Stimulated activated CD8-positive, alpha-beta memory T cell treated with anti-CD3 and anti-CD28 coated beads, Interleukin-7, amount 100 ng/mL, for 48 hours (primary cell): Measurements from ENCODE around the gene SPATA18.
"Not testable (repeated sequence)": the region's sequence is repeated elsewhere in the genome, so short reads cannot be mapped to it uniquely, and the experiment has no call there.

Experiments used
- DNase-seq, 2 donors: peaks; one replicate each; pipeline ENCODE4 v3.0.0-alpha.2; 2020; ENCODE audit warnings: low read depth in 1 of 2; ENCODE audit errors: extremely low read depth in 1 of 2

The SPATA18 gene

DNA sequence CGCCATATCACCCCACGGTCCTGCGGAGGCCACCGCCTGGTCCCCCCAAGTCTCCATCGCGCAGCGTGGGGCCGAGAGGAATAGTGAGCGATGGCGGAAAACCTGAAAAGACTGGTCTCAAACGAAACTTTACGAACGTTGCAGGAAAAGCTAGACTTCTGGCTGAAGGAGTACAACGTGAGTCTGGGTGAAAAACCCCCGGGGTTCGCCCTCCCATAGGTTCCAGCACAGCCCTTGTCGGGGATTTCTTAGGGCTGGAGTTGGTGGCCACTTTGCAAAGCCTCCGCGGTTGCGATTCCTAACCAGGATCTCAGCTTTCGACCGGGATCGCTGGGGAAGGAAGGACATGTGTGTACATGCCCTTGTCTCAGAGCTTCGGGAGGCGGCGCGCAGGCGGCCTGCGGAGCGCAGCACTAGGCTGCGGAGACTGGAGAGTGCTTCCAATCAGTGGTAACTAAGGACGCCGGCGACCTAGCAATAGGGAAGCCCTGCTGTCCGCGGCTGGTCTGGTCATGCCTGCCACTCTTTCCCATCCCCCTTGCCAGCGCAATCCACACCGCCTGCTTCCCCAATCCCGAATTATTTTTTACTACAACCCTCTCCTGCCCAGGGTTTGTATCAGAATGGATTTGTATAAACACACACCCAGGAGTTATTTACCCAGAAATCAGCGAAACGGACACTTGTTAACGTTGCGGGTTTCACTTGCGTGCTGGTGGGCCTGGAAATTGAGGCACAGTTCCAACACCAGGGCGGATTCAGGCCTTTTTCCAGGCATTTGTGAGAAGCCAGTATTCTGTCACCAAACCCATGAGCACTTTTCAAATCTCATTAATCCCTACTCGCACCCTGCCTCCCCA, 741 bp downstream of the SPATA18 start:
- DNase-seq = no peak

DNA sequence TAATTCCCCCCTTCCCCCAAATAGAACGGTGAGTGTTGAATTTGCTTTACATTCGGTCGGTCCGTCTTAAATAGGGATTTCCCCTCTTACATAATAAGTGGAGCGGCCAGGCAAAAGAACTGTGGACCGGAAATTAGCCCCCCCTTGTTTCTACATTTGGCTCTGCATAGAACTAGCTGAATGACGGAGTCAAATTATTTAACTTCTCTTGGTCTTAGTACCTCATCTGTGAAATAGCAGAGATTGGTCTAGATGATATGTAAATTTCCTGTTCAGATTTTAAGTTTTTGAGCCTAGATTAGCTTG, 1.3 kb downstream of the SPATA18 start:
- no peak for DNase-seq

DNA sequence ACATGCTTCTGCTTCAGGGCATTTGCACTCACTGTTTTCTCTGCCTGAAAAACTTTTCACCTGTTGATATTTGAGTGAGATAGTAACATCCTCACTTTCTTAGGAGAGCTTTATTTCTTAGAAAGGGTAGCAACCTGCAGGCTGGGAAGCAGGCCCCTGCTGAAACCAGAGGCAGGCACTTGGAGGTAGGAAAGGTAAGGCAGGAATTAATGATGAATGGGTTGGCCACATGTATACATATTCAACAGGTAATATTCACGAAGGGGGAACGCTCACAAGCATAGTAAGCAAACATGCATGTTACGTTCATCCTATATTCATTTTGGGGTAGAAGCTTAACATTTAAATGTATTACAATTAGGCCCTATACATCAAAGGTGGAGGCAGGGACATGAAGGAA, 3.1 kb downstream of the SPATA18 start:
- no peak for DNase-seq

DNA sequence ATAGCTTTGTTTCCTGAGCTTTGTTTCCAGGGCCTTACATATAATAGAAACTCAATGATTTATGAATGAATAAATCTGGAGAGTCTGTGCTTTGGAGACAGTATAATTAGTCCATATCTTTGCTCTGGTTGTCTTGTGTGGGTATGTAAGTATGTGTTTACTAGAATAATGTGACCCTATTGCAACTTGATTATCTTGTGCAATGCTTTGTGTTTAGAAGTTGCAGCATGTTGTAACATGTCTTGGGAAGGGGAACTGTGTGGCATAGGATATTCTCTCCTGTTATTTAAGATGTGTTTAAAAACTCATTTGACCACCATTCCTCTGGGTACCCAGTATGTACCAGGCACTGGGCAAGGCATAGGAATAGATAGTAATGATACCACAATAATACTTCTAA, 6.1 kb downstream of the SPATA18 start:
- DNase-seq = no peak

DNA sequence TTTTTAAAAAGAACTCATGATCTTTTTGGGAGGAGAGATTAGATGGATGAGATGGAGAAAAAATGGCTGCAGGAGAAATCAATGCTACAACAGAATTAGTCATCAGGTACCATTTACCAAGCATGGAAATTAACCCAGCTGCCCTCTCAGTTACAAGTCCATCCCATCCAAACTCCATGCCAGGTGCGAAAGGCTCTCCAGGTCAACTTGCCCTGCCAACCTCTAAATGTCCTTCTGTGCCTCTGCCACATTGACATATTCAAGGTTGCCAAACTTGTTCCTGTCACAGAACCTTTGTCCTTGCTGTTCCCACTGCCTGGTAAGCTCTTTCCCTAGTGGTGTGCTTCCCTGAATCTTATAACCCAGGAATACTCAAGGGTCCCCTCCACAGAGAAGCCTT, 7.2 kb downstream of the SPATA18 start:
- no peak for DNase-seq

DNA sequence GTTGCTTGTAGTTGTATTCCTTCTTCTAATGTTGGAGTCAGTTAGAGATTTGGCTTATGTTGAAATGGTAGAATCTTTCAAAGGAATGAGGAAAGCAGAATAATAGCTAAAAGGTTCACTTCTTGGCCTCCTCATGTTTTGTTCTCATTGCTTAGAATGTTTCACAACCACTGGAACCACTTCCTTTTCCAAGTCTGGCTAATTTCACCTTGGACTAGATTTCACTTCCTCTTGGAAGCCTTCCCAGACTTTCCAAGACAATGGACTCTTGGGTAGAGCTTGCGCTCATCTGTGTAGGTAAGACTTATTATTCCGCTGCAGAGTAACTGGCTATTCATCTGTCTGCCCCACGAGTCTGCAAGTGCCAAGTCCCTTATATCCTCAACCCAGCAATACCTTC, 8.3 kb downstream of the SPATA18 start:
- no peak for DNase-seq

DNA sequence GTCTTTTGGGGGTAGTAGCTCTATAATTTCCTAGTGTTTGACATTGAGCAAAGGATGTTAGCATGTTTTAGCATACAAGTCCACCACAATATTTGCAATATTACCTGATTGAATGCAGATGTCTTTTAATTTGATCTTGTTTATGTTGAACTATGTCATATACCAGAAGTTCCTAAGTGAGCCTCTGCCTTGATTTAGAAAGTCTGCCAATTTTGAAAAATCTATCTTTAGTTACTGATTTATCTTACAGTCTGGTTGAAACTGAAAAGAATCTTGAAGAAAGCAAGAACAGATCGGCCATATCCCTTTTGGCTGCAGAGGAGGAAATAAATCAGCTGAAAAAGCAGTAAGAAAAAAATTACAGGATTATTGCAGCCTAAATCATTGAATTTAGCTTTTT, 18.5 kb downstream of the SPATA18 start:
- no peak for DNase-seq

DNA sequence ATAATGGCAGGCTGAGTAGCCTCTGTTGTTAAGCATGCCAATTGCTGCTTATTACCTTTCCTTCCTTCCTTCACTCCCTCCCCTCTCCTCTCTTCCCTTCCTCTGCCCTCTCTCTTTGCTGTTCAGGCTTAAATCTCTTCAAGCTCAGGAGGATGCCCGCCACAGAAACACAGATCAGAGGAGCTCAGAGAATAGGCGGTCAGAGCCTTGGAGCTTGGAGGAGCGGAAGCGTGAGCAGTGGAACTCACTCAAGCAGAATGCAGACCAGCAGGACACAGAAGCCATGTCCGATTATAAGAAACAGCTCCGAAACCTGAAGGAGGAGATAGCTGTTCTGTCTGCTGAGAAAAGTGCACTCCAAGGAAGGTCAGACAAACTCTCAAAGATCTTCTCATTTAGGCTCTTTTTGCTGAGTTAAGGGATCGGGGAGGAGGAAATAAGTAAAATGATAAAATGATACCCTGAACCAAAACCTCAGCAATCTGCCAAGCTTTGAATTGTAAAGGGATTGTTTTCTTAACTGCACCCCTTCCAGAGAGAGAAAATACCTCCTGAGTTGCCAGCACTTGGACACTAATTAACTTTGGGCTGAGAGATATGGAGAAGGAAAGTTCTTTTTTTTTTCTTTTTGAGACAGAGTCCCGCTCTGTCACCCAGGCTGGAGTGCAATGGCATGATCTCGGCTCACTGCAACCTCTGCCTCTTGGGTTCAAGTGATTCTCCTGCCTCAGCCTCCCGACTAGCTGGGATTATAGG, 20.9 kb downstream of the SPATA18 start:
- no peak for DNase-seq

DNA sequence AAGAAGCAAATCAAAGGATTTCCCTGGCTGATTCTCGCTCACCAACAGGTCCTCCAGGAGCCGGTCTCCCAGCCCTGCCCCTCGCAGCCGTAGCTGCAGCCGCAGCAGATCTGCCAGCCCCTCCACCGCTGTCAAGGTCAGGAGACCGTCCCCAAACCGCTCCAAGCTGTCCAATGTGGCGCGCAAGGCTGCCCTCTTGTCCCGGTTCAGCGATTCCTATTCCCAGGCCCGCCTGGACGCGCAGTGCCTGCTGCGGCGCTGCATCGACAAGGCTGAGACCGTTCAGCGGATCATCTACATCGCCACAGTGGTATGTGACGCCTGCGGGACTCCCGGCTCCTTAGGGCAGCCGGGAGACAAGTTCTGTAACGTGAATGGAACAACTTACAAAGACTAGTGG, 25.6 kb downstream of the SPATA18 start:
- no peak for DNase-seq

DNA sequence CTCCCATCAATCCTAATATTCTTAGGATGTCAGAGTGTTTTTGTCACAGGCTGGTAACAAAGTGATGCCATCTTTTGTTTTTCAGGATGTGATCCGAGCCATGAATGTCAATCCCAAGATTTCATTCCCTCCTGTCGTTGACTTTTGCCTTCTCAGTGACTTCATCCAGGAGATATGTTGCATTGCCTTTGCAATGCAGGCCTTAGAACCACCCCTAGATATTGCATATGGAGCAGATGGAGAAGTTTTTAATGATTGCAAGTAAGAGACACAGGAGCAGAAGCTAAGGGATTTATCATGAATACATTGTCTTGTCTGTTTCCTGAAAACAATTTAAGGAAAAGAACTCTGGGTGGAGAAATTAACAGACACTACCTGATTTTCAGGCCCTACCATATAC, 28.6 kb downstream of the SPATA18 start:
- DNase-seq = no peak

DNA sequence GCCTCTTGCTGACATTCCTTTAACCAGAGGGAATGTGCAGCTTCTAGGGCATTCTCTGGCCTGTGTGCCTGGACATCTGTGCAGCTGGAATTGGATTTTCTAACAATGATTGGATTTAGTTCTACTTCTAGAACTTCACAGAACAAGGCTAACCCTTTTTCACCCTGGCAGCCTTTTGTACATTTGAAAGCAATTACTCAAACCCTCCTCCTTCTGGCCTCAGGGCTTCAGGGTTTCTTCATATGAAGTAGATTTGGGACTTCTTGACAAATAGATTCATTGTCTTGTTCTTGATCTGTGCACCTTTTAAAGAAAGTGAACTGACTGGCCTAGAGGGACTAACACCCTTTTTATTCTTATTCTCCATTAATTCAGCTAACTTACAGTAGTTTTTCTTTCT, 30.1 kb downstream of the SPATA18 start:
- DNase-seq = no peak

DNA sequence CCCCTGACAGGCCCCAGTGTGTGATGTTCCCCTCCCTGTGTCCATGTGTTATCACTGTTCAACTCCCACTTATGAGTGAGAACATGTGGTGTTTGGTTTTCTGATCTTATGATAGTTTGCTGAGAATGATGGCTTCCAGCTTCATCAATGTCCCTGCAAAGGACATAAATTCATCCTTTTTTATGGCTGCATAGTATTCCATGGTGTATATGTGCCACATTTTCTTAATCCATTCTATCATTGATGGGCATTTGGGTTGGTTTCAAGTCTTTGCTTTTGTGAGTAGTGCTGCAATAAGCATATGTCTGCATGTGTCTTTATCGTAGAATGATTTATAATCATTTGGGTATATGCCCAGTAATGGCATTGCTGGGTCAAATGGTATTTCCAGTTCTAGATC, 35.3 kb downstream of the SPATA18 start:
- not testable (repeated sequence) for DNase-seq

DNA sequence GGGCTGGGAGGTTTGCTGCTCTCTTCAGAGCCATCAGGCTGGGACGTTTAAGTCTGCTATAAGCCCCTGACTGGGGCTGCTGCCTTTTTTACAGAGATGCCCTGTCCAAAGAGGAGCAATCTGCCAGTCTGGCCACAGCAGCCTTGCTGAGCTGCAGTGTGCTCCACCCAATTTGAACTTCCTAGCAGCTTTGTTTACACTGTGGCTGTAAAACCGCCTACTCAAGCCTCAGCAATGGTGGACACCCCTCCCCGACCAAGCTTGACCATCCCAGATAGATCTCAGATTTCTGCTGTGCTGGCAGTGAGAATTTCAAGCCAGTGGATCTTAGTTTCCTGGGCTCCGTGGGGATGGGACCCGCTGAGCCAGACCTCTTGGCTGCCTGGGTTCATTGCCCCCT, 40.7 kb downstream of the SPATA18 start:
- no peak for DNase-seq

DNA sequence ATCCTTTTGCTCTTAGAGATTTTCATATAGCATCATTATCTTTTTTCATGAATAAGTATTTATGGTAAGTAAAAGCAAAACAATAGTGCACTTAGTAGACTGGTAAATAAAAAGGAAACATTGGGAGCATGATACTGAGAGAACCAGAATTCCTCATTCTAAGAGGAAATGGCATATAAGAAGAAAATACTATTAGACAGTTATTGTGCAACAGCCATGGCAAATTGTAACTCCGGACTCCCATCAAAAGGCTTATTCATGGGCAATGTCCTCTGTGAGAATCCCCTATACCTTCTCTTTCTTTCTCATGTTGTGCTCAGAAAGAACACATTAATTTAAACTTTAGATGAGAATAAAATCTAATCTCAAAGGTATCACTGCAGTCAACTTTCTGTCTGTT, 42.4 kb downstream of the SPATA18 start:
- DNase-seq = no peak

DNA sequence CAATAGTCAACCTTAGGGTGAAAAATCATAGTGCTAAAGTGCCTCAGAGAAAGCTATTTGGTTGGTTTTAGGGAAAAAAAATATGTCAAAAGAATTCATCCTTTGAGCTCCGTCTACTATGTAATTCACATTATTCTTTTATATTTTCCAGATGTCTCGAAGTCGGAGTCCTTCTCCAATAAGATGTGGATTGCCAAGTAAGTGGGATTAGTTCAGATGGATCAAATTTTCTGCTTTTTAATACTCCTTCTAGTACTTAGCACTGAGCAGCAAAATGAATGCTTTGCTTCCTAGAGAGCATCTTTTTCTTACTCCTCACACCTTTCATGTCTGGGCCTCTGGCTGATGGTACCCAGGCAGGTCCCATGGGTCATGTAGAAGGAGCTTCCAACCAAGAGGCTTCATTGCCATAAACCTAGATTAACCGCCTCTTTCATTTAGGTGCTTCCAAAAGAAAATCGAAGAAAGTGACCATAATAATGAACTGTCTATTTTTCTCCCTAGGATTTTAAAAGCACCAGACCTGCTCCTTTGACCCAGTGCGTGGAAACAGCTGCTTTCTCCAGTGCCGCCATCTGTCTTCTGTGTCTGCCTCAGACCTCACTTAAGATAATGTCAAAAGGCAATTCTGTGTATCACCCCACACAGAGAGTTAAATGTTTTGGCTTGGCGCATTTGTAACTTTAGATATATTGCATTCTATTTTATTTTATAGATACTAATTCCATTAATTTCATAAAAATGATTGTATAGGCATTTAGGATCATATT, 43.5 kb downstream of the SPATA18 start:
- no peak for DNase-seq

DNA sequence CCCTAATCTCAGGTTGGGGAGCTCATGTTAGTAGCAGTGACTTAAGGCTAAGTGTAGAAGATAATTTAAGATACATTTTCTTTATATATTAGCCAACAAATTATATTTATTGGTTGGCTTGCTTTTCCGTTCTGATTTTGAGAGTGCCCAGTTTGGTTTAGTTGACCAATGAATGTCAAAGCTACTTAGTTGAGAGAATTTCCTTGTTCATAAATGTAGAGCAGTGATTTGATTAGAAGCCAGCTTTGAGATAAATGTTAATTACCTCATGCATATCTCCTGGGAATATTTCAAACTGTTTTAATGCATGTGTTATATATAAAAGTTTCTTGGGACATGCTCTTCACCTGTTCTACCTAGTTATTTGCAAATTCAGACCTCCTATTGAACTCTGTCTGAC, 44.3 kb downstream of the SPATA18 start:
- DNase-seq = no peak

DNA sequence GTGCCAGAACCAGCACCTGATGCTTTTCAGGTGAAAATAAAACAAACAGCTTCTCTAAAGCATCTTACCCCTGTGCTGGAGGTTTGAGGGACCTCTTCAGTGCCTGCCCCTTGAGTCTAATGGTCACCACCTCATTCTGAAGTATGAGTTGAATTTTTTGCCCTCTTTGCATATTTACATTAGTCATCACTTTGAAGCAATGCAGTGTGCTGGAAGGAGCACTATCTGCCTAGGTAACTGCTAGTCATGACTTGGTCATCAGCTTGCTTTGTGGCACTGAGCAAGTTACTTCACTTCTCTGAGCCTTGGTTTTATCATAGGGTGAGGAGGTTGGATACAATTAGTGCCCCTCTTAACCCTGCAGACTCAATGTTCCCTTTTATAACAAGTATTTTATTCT, 44.9 kb downstream of the SPATA18 start:
- DNase-seq = no peak

DNA sequence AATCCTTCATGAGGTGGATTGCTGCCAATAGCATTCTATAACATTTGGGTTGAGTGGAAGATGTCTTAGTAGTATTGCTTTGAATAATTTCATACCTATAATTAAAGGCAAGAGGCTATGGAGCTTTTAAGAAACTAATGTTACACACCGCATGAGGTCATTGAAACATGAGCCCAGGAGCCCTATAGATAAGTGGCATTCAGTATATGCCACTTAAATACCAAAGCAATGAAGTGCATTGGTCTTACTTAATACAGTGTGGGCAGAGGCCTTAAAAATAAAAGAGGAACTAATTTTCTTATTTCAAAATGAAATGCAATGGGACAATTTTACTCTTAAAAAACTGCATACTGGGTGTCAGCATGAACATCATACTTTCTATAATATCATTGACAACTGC, 47.5 kb downstream of the SPATA18 start:
- DNase-seq = no peak

DNA sequence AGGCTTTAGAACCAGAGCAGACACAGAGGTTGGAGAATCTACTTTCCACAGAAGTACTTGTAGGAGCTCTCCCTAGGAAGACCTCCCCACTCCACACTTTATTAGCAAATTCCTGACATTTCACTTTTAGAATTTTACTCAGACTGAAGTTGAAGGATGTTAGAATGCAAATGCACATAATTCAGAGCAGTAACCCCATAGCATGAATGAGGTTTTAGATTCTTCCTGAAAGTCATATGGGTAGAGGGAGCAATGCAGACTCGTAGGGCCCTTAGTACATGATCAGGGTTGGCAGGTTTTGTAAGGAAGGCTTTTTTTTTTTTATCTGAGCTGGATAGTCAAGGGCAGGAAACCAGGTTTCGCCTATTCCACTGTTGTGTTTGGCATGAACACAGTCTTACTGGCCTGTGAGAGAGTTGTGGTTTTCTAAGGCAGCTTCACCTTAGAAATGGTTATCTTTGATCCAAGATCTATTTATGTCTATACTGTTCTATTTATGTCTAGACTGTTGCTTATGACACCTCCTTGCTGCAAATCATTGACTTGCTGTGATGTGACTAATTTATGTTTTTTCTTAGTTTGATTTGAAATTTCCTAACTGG, 48.9 kb downstream of the SPATA18 start:
- DNase-seq = no peak

DNA sequence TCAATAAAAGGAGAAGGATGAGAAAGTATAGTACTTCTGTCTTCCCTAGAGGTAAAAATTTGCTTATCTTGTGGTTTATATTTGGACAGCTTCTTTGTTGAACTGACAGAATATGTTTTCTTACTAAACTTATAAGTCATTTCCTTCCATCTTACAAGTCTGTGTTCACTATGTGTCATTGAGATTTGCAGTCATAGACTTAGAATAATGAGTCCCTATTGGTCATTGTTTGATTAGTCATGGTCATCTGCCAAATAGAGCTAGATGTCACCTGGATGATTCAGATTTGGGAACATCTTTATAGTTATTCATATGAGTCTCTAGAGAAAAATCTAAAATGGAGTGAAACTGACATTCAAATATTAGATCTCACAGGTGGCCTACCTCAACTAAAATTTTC, 51.5 kb downstream of the SPATA18 start:
- no peak for DNase-seq

DNA sequence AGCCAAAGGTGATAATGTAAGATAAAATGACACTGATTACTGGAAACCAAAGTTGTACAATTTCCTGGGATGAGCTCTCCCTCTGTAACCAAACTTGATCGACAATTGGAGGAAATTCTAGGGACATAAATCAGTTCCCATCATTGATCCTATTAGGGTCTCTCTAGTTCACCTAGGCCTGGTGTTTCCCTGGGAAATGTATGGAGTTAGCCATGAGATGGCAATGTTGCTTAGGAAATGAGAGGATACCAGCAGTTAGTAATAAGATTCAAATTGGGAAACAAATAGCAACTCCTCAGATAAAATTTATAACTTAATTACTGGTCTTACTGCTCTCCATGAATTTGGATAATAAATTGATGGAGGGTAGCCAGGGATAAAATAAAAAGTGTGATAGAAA, 52.2 kb downstream of the SPATA18 start:
- DNase-seq = no peak
